Measurements from ENCODE around the gene EGFR.
A peak's percentile ranks its signal among the peaks of the same experiment; 100 is the strongest.

EGFR gene

DNA sequence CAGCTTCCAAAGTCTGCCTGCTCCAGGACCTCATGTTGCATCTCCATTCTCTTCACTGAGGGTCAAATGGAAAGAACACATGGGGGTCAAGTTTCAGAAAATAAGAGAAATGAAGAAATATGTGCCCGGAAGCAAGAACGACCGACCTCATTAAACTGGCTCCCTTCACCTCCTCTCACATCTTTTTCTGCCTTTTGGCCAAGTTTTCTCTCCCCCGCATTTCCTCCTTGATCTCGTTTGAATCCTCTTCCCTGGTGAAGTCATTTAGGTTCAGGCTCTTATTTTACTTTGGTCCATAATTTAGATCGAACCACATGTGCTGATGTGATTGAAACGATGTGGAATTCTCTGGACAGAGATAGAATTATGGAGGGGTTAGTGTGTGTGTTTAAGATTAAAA, 44.2 kb downstream of the EGFR start:
- no peak for DNase-seq (ENCODE audit: low spot score)

DNA sequence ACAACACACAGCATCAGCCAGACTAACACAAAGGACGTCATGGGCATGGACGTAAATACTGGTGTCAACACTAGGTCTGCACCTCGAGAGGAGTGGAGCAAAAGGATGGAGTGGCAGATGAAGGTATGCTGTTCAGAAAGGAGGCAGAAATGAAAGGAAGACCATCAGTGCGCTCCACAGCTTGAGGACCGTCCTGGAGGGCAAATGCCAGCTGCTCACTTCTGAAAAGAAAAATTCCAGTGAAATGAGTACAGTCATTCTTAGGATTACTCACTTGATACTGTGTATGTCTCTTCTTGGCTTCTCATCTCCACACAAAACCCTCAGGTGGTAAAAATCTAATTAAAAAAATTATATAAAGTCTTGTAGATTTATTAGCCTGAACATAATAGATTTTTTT, 44.8 kb downstream of the EGFR start:
- no peak for DNase-seq (ENCODE audit: low spot score)

DNA sequence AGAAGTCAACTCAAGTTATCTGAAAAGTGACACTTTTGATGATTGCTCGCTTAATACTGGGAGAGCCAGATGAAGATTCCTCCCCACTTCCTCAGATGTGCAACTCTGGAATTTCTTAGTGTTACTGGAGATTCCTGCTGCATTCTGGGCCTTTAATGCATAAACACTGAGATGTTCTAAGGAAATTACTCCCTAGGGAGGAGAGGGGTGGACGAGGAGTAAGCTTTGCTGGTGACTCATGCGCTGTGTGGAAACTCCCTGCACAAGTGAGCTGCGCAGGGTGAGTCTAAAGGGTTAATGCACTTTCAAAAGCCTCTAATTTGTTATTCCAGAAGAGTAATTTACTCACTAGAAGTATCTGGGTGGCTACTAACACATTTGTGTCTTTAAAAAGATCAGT, 46.3 kb downstream of the EGFR start:
- no peak for DNase-seq (ENCODE audit: low spot score)

DNA sequence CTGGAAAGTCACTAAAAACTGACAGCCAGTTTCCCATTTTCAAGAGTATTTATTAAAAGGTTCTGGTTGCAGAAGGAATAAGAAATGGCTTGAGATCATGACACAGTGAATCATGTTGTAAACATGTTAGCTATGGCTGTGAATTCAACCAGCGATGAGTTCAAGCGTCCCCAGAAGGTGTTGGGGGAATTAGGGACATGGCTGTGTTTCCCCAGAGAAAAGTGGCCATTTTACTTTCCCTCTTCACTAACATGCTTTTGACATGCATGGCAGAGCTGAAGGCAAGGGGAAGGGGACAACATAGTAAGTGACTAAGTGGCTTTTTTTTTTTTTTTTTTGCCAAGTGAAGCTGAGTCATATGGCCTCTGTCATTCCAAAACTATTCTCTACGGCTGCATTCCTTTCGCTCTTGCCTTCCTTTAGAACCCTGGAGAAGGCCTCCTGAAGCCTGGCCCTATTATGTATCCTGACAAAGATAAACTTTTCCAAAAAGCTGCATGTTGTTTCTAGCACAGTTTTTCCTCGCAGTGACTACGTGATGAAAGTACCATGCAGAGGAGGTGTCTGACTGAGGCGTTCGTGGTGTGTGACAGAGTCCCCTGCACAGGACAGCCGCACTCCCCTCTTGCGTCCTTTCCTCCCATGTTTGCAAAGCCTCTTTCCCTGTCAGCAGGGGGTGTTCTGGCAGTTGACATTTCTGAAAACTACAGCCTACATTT, 46.9 kb downstream of the EGFR start:
- no peak for DNase-seq (ENCODE audit: low spot score)

DNA sequence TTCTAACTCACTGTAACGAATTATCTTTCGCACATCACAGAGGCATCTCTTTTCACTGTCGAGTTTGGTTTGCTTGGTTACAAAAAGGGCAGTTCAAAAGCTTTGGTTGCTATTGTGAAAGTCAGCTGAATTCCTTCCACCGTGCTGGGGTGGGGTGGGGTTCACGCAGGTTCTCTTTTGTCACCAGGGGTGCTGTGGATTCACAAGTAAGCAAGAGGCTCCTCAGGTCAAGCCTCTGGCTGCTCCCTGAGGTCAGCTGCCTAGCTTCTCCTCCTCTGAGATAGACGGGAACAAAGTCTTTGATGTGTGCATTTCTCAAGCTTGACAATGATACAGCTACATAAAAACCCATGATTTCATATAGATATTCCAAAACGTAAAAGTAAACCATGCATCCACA, 47.7 kb downstream of the EGFR start:
- no peak for DNase-seq (ENCODE audit: low spot score)

DNA sequence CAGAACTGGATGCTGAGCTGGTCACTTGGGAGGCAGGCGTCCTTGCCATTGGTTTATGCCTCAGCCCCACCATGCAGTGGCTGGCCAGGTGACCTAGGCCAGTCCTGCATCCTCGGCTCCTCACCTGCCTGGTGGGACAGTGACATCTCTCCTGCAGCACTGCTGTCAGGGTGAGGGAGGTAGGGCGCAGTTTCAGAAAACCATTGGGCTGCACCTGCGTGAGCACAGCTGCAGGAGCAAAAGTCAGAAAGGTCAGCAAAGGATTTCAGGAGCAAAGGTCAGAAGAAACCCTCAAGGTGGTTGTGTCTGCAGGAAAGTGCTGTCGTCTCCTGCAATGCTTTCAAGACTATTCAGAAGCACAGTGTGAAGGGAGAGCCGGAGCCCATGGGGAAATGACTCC, 48.1 kb downstream of the EGFR start:
- no peak for DNase-seq (ENCODE audit: low spot score)

DNA sequence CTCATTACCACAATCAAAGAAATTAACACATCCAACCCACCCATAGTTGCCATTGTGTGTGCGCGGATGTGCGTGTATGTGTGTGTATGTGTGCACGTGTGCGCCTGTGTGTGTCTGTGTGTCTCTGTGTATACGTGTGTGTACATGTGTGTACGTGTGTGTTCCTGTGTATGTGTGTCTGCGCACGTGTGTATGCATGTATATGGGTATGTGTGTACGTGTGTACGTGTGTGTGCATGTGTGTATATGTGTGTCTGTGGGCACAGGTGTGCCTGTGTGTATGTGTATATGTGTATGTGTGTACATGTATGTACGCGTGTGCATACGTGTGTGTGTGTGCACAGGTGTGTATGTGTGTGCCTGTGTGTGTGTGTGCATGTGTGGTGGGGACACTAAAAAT, 48.9 kb downstream of the EGFR start:
- no peak for DNase-seq (ENCODE audit: low spot score)

DNA sequence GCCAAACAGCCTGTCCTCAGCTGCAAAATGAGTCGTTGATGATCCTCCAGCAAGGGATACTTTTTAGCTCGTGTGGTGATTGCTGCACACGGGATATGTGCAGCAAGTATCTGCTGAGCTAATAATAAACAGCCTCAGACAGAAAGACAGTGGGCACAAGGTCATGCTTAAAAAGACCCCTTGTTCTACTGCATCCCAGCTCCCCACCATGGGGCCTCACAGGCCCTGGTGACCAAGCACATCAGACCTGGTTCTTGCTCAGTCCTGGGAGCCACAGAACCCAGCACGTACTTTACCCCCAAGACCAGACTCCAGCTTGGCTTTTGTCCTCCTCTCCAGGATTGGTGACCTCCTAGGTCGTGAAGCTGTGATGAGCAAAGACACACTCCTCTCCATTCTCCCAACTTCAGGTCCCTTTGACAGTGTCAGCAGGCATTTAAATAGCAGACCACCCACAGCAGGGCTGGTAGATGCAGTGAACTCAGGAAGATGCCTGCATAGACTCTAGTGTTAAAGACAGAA, 50.5 kb downstream of the EGFR start:
- no peak for DNase-seq (ENCODE audit: low spot score)

DNA sequence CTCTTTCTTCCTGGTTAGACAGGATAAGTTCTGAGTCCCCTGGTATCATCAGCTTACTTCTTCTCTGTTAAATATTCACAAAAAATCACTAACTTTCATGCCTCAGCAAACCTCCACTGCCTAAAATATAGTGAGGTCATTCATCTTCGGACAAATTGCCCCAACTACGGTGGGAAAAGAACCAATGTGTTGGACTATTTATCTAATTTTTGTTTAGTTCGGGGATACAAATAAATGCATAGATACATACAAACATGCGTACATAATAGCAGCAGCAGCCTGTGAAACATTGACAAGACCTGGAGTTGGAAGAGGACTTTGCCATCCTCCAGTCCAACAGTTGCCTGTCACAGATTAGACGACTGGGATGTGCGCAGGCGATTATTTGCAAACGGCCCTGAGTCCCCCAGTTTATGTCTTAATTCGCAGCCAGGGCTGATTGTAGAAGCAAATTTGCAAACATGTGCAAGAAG, 51.5 kb downstream of the EGFR start:
- no peak for DNase-seq (ENCODE audit: low spot score)

DNA sequence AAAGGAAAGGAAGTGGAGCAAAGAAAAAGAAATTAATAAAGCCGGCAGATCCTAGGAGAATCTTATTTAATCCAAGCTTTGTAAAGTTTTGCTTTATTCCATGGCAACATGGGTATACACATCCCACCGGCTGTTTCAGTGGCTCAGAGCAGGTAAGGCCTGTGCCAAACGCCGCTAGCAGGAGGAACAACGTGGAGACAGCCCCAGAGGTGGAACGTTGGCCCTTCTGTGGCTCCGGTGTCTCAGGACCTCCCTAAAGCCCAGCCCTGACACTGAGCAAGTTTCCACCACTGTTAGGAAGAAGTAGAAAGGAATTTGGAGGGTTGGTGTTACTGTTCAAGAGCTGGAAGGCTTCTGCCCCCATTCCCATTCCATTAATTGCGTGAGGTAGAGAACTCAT, 52.0 kb downstream of the EGFR start:
- DNase-seq (ENCODE audit: low spot score) = no peak

DNA sequence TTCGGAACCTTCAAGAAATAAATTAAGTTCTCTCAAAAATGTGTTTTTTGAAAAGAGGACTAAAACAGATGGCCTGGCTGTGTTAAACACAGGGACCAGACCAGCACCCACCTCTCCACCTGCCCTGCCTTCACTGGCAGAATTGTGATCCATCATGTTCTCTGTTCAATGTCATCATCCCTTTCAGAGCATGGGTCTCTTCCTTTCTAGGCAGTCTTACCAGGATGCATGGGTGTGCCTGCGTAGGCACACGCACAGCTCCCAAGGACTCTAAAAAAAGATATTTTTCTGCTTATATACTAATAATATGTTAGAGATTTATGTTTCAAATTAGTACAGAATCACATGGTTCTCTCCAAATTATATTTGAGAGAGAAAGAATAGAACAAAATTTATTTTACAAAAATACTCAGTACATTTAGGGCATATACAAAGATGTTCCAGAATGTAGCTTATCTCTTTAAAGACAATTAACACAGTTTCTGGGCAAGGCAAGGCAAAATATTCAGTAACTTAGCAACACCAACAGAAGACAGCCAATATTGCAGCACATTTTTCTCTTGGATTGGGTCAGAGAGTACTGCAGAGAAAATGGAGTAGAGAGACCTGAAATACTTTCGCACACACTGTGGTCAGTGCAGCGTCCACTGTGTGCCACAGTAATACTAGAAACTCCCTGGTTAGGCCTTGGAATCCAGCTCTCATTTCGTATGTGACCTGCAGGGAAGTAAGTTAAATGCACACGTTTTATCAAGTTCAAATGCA, 52.8 kb downstream of the EGFR start:
- peak; percentile 70 for DNase-seq (ENCODE audit: low spot score)

DNA sequence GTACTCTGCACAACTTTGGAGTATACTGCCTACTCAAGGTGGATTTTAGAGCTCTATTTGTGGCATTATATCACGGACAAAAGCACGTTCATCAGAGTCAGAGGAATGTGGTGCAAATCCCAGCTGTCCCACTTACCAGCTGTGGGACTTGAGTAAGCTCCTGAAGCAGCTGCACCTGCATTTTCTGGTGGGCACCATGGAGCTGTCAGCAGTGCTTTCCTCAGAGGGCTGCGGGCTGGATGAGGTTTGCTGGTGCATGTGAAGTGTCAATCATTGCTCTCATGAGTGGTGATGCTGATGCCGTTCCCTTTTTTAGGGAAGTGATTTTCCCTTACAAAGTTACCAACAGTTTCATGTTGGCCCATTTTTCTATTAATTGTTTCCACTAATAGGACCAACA, 53.4 kb downstream of the EGFR start:
- peak; percentile 70 for DNase-seq (ENCODE audit: low spot score)

DNA sequence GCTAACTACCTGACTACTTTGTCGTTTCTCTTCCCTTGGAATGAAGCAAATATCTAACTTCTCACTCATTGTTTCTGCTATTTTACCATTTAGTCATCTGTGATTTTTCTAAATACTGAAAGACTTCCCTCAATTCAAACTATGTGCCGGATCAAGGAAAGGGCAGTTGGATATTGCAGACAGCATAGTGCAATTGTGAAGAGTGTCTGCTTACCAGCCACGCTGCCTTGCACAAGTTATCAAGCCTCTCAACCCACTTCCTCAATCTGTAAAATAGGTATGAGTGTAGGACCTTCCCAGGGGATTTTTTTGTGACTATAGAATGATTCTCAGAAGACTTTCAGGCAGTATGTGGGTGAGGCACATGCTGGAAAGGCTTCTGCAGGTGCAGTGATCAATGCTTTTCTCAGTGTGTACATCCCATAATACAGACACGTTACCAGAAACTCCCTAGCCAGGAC, 54.3 kb downstream of the EGFR start:
- no peak for DNase-seq (ENCODE audit: low spot score)

DNA sequence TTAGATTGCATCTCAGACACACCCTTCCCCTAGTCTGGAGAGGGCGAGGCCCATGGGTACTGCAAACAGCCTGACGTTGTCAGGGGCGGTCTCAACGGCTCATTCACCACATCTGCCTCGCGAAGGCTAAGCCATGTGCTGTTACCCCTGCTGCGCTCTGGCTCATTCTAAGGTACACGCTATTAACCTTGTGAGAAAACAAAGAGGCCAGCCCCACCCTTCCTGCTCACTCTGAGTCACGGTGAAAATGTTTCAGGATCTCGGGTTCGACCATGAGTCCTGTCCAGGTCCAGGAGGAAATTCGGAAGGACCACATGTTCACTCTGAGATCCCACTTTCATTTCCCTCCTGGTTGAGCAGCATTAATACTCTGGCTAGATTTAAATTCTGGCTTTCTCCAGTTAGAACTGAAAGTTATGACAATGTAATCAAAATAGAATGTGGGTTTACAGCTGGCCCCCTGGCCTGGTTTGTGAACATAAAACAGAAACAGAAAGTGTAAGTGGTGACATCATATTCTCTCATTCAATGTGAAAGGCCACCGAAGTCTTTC, 55.2 kb downstream of the EGFR start:
- no peak for DNase-seq (ENCODE audit: low spot score)

DNA sequence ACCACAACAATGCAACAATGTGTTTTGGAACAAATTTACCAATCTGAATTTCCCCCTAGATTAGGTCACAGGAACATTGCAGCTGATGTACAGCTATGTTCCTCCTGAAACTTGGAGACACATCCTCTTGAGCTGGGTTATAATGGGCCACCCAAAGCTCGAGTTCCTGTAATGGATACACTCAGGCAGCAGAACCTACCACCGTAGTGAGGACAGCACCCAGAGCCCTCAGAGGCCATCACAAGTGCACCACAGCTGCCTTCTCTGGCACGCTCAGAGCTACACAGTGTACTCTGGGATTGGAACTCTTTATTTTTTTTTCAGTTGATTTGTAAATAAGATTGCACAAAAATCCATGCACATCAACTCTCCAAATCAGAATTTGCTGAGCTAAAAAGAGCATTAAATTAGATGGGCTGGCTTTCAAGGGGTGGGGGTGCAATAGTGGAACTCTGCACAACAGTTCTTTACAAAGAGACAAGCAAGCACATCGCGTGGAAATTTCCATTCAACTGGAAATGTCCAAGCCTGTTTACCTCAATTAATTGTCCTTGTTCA, 56.7 kb downstream of the EGFR start:
- DNase-seq (ENCODE audit: low spot score) = no peak

DNA sequence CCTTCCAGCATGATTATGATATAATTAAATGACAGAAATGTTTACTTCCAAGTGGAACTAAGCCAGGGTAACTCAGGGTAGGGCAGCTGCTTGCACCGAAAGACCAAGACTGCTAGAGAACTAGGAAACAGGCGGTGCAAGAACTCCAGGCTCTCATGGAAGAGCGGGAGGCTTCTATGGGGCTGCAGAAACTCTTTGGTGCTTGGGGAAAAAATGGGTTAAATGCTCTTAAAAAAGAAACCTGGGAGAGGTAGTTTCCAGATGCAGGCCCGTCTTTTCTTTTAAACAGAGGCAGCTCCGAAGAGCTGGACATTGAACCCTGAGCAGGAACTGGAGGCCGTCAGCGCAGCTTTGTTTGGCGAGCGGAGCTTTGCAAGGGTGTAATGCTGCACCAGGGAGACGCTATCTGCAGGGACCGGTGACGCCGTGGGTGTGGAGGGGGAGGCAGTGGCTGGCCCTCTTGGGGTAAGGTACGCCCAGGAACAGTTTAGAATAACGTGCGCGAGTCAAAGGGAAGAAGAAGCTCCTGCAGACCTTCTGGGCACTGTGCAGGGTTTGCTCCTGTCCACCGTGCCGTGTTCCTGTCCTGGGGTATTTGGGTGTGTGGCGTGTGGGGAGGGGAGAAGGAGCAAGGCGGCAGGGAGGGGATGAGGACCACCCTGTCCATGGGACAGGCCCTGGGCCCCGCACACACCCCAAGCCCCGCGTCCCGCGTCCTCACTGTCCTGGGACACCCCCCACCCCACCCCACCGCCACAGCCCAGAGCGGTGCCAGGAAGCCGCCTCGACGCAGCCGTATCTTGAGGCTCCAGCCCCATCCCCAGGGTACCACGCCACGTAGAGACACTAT, 59.0 kb downstream of the EGFR start:
- no peak for DNase-seq (ENCODE audit: low spot score)

DNA sequence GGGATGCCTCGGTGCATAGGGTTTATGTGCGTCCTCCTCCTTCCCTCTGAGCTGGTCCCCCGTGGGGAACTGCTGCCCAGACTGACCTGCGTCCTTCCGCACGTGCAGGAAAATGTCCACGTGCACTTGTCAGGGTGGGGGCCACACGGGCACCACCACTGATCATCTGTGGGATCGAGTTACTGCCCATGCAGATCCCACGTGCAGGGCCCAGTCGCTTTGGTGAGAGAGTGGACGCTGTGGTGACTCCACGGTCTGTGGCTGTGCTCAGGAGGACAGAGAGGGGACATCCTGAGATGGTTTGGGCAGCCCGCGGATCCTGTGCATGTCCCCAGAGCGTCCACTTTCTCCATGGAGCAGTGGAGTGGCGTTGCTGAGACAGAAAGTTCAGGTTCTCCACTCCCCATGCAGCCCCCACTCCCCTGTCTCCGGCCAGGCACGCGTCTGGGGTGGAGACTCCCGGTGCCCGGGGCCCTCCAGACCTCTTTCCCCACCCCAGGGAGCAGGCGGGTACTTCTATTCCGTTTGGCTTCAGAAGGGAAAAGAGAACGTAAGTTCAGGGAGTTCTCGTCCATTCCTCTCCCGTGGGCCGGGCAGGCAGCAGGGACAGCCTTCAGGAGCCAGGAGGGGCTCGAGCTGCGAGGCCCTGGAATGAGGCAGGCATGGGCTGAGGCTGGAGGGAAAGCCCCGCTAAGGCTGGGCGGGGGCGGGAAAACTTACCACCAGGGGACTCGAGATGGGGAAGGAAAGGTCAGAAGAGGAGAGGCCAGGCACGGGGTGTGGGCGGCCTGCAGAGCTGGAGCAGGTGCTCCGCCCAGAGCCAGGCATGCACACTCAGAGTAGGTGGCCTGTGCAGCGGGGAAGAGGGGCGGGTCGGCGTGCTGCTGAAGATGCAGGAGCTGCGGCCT, 59.9 kb downstream of the EGFR start:
- DNase-seq (ENCODE audit: low spot score) = no peak

DNA sequence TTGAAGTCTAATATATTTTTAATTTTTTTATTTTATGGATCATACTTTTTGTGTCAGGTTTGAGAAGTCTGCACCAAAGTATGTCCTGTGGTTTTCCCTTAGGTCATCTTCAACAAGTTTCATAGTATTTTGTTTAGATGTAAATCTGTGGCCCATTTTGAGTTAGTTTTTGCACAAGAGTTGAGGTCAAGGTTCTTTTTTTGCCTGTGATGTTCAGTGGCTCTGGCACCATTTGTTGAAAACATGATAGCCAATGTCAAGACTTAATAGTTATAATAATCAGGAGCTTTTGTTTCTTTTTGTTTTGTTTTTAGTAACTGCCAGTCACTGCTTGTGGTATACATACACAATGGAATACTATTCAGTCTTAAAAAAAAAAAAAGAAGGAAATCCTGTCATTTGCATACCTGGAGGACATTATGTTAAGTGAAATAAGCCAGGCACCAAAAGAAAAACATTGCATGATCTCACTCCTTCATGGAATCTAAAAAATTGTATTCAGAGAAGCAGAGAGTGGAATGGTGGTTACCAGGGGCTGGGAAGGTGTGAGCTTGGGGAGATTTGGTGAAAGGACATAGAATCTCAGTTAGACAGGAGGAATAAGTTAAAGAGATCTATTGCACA, 61.3 kb downstream of the EGFR start:
- no peak for DNase-seq (ENCODE audit: low spot score)

DNA sequence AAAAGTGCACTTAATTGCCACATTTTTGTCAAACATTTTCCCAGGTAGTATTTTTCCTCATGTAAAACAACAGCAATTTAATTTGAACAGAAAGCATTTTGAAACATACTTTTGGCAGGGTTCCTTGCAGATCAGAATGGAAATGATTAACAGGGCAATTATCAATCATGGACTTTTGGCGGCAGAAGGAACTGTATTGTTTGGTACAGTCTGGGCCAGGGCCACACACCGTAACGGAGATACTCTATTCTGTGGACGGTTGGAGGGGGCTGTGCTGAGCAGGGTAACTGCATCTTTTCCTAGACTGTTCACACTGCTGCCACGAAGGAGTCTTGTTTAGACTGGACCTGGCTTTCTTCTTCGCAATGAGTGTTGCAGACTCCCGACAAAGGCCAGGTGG, 62.3 kb downstream of the EGFR start:
- DNase-seq (ENCODE audit: low spot score) = no peak
